H1 (cell line): ENCODE measurements around the gene EFNA3. TPM values are rescaled to one million over a fixed set of nuclear protein-coding genes. Genes with fewer than 3 reads are reported as not detected.

Source experiments
- CTCF ChIA-PET: fragments of 300-600 bp; sonication (Branson Sonifier 250); formaldehyde crosslinking; loops from one replicate; lab custom pipeline; 2021; ENCODE audit not compliant: partially characterized antibody; lab: Charles Lee
- POLR2A ChIA-PET: fragments of 300-600 bp; sonication (Branson Sonifier 250); formaldehyde crosslinking; loops from one replicate; lab custom pipeline; 2021; ENCODE audit warnings: inconsistent platforms; ENCODE audit not compliant: partially characterized antibody; lab: Charles Lee
- DNase-seq, 2 experiments: peaks; one replicate each; pipeline versions ENCODE4 v3.0.0 to v3.0.0-alpha.2; 2010 to 2022; ENCODE audit warnings: low spot score in 2 of 2, low read depth in 1 of 2, mixed read lengths in 1 of 2
- FAIRE-seq: peaks from 2 replicates; lab custom pipeline; 2011; peaks lifted over from hg19 to GRCh38; lab: Jason Lieb, UNC
- H2AFZ ChIP-seq: 2 replicates; pipeline ENCODE4 v1.8.1; 2012; ENCODE audit warnings: low read length, inconsistent platforms
- H2AK5ac ChIP-seq: 2 replicates; pipeline ENCODE4 v1.6.1; 2013; ENCODE audit warnings: low read depth, low read length
- H2BK120ac ChIP-seq: replicated peaks from 2 replicates; pipeline ENCODE3; 2013; ENCODE audit warnings: low read depth, low read length, inconsistent platforms
- H2BK12ac ChIP-seq: 2 replicates; pipeline ENCODE4 v1.6.1; 2013; ENCODE audit warnings: low read depth, low read length
- H2BK15ac ChIP-seq: 2 replicates; pipeline ENCODE4 v1.6.1; 2013; ENCODE audit warnings: low read length
- H2BK20ac ChIP-seq: 2 replicates; pipeline ENCODE4 v1.6.1; 2013; ENCODE audit warnings: low read length
- H2BK5ac ChIP-seq: 2 replicates; pipeline ENCODE4 v1.6.1; 2013; ENCODE audit warnings: low read depth, low read length
- H3K14ac ChIP-seq: 2 replicates; pipeline ENCODE4 v1.6.1; 2013; ENCODE audit warnings: inconsistent platforms; ENCODE audit not compliant: insufficient read length
- H3K18ac ChIP-seq: 2 replicates; pipeline ENCODE4 v1.6.1; 2013; ENCODE audit warnings: low read length; ENCODE audit errors: extremely low read depth
- H3K23ac ChIP-seq: 2 replicates; pipeline ENCODE4 v1.6.1; 2013; ENCODE audit warnings: inconsistent platforms; ENCODE audit not compliant: insufficient read length
- H3K23me2 ChIP-seq: 2 replicates; pipeline ENCODE4 v1.6.1; 2013; ENCODE audit warnings: low read depth, low read length
- H3K27ac ChIP-seq: 2 replicates; pipeline ENCODE4 v1.6.1; 2011; ENCODE audit warnings: low read depth, low read length, inconsistent platforms
- H3K27me3 ChIP-seq, 4 experiments: replicated peaks in 1 of 4; 1 replicate in 1 of 4; 2 replicates in 3 of 4; pipeline versions ENCODE4 v1.6.1 to v1.8.1; 2011 to 2013; ENCODE audit warnings: low read length in 3 of 4, mild to moderate bottlenecking in 3 of 4, inconsistent platforms in 2 of 4, mixed read lengths in 2 of 4, moderate library complexity in 1 of 4; ENCODE audit not compliant: control insufficient read depth in 3 of 4, insufficient read depth in 3 of 4; ENCODE audit errors: extremely low read depth in 1 of 4
- H3K36me3 ChIP-seq, 4 experiments: 2 replicates each; pipeline versions ENCODE4 v1.6.1 to v1.8.1; 2011 to 2013; ENCODE audit warnings: mild to moderate bottlenecking in 4 of 4, low read length in 3 of 4, moderate library complexity in 2 of 4, control low read depth in 1 of 4, inconsistent platforms in 1 of 4; ENCODE audit not compliant: insufficient read depth in 4 of 4, control insufficient read depth in 2 of 4
- H3K4ac ChIP-seq: replicated peaks from 2 replicates; pipeline ENCODE3; 2013; ENCODE audit warnings: low read length, low read depth, mixed read lengths, inconsistent platforms; ENCODE audit not compliant: insufficient read length
- H3K4me1 ChIP-seq, 4 experiments: replicated peaks in 1 of 4; 1 replicate in 1 of 4; 2 replicates in 3 of 4; pipeline versions ENCODE4 v1.6.1 to v1.8.1; 2011 to 2013; ENCODE audit warnings: low read length in 3 of 4, inconsistent platforms in 2 of 4, mixed read lengths in 1 of 4; ENCODE audit not compliant: insufficient read depth in 4 of 4, control insufficient read depth in 3 of 4
- H3K4me2 ChIP-seq, 2 experiments: 2 replicates each; pipeline versions ENCODE4 v1.6.1 to v1.8.1; 2011 to 2013; ENCODE audit warnings: low read depth in 2 of 2, low read length in 2 of 2, control low read depth in 1 of 2, inconsistent platforms in 1 of 2, mild to moderate bottlenecking in 1 of 2; ENCODE audit not compliant: insufficient read depth in 1 of 2
- H3K4me3 ChIP-seq, 4 experiments: fragments of 200-600, 300-600 bp in 1 of 4; sonication (generic), shearing (Covaris generic), sonication (Bioruptor Twin) in 1 of 4; 2 replicates each; pipeline versions ENCODE4 v1.5.1 to v1.8.1; 2011 to 2016; ENCODE audit warnings: low read length in 4 of 4, low read depth in 3 of 4, control low read depth in 2 of 4, inconsistent platforms in 2 of 4, mild to moderate bottlenecking in 2 of 4, mixed read lengths in 1 of 4, moderate library complexity in 1 of 4; ENCODE audit not compliant: insufficient read depth in 2 of 4; ENCODE audit errors: extremely low read depth in 1 of 4
- H3K56ac ChIP-seq: replicated peaks from 2 replicates; pipeline ENCODE3; 2013; ENCODE audit warnings: low read depth, mild to moderate bottlenecking, mixed read lengths, low read length, inconsistent platforms; ENCODE audit not compliant: insufficient read length
- H3K79me1 ChIP-seq: 2 replicates; pipeline ENCODE4 v1.6.1; 2013; ENCODE audit warnings: low read depth, low read length, control low read depth
- H3K79me2 ChIP-seq, 2 experiments: 2 replicates each; pipeline versions ENCODE4 v1.6.1 to v1.8.1; 2012 to 2013; ENCODE audit warnings: low read length in 2 of 2, mild to moderate bottlenecking in 2 of 2, inconsistent platforms in 1 of 2; ENCODE audit not compliant: insufficient read depth in 2 of 2, control insufficient read depth in 1 of 2
- H3K9ac ChIP-seq, 4 experiments: replicated peaks in 1 of 4; 1 replicate in 1 of 4; 2 replicates in 3 of 4; pipeline versions ENCODE4 v1.6.1 to v1.8.1; 2011 to 2013; ENCODE audit warnings: low read depth in 3 of 4, low read length in 3 of 4, control low read depth in 2 of 4, mild to moderate bottlenecking in 2 of 4, moderate library complexity in 2 of 4, inconsistent platforms in 1 of 4; ENCODE audit errors: extremely low read depth in 1 of 4
- H3K9me3 ChIP-seq, 2 experiments: 2 replicates each; pipeline versions ENCODE4 v1.6.1 to v1.8.1; 2012 to 2013; ENCODE audit warnings: mild to moderate bottlenecking in 2 of 2, moderate library complexity in 2 of 2, control low read depth in 1 of 2, inconsistent platforms in 1 of 2, low read depth in 1 of 2, low read length in 1 of 2, mixed read lengths in 1 of 2; ENCODE audit not compliant: insufficient read depth in 2 of 2
- H4K20me1 ChIP-seq, 2 experiments: replicated peaks in 1 of 2; 2 replicates each; pipeline versions ENCODE3 to v1.8.1; 2011 to 2013; ENCODE audit warnings: inconsistent platforms in 2 of 2, low read length in 2 of 2, mild to moderate bottlenecking in 1 of 2; ENCODE audit not compliant: insufficient read depth in 2 of 2, control insufficient read depth in 1 of 2
- H4K5ac ChIP-seq: 2 replicates; pipeline ENCODE4 v1.6.1; 2013; ENCODE audit warnings: low read length, low read depth, mixed read lengths, inconsistent platforms; ENCODE audit not compliant: insufficient read length
- H4K8ac ChIP-seq: 2 replicates; pipeline ENCODE4 v1.8.0; 2013; ENCODE audit warnings: mild to moderate bottlenecking, moderate library complexity, low read length, inconsistent platforms; ENCODE audit not compliant: insufficient read depth; ENCODE audit errors: extremely low read depth
- H4K91ac ChIP-seq: replicated peaks from 2 replicates; pipeline ENCODE3; 2013; ENCODE audit warnings: low read length, mixed read lengths, inconsistent platforms; ENCODE audit not compliant: insufficient read length
- BCL11A ChIP-seq, 2 experiments: IDR thresholded peaks; one replicate each; pipeline ENCODE4 v1.6.1; 2011; ENCODE audit warnings: low read depth in 2 of 2, low read length in 2 of 2, mild to moderate bottlenecking in 2 of 2
- CBX8 ChIP-seq: fragments of 300-800, 300-1000 bp; sonication (generic); IDR thresholded peaks from 2 replicates; pipeline ENCODE4 v1.7.1; 2016; ENCODE audit warnings: low read depth, low read length, borderline replicate concordance
- HDAC6 ChIP-seq: IDR thresholded peaks from one replicate; pipeline ENCODE4 v1.7.1; 2012; ENCODE audit warnings: low read depth, mild to moderate bottlenecking, inconsistent platforms, low read length, moderate library complexity
- SIN3A ChIP-seq, 2 experiments: IDR thresholded peaks in 1 of 2; conservative IDR thresholded peaks in 1 of 2; 2 replicates each; pipeline ENCODE4 v1.6.1; 2011 to 2012; ENCODE audit warnings: low read length in 2 of 2, improper control_type of control experiment in 1 of 2, low read depth in 1 of 2, mild to moderate bottlenecking in 1 of 2
- TAF1 ChIP-seq: IDR thresholded peaks from 2 replicates; pipeline ENCODE4 v1.6.1; 2011; ENCODE audit warnings: mild to moderate bottlenecking, low read depth, low read length
- TCF12 ChIP-seq: IDR thresholded peaks from 2 replicates; pipeline ENCODE4 v1.6.1; 2011; ENCODE audit warnings: low read depth, mild to moderate bottlenecking, low read length
- WGBS, 2 experiments: shearing (Covaris generic) in 1 of 2; methylation state at CpG; one replicate each; pipeline versions ENCODE4 v1.1.6 to v1.1.7; 2013 to 2015; ENCODE audit warnings: low lambda C conversion rate in 2 of 2, mixed read lengths in 2 of 2, inconsistent platforms in 1 of 2, low coverage in 1 of 2, missing lambda C conversion rate in 1 of 2; ENCODE audit not compliant: insufficient replicate concordance in 2 of 2, insufficient coverage in 1 of 2, insufficient read length in 1 of 2; ENCODE audit errors: extremely low coverage in 1 of 2, missing lambda C conversion rate in 1 of 2; 5-methylcytosine and 5-hydroxymethylcytosine counted together
- polyA plus RNA-seq, 7 experiments: library from polyadenylated mRNA; depleted of rRNA in 3 of 7; stranded (reverse) in 5 of 7; unstranded in 2 of 7; fragments of >200 nt in 5 of 7; fragments of 200-250 nt in 2 of 7; gene quantifications; 1 replicate in 5 of 7; 2 replicates in 1 of 7; 4 replicates in 1 of 7; pipeline versions ENCODE4 v1.2.1 to v1.2.3, GENCODE V29; 2011 to 2013; ENCODE audit warnings: missing spikeins in 2 of 7, mixed read lengths in 2 of 7
- total RNA-seq: library from RNA; stranded (reverse); fragmentation: NEBNext Ultra II Directional; extraction: Animal tissue kit (Norgen Biotek cat#: 25700); gene quantifications from 2 replicates; pipeline ENCODE4 v1.2.1, GENCODE V29; 2021
- TF ChIP-seq, protein P1 (sequence below), 3 experiments: IDR thresholded peaks; 1 replicate in 2 of 3; 2 replicates in 1 of 3; pipeline versions ENCODE4 v1.5.1 to v1.6.1; 2011; ENCODE audit warnings: low read length in 3 of 3, mild to moderate bottlenecking in 3 of 3, inconsistent platforms in 2 of 3, low read depth in 1 of 3, moderate library complexity in 1 of 3; ENCODE audit not compliant: insufficient read depth in 1 of 3; ENCODE audit errors: control extremely low read depth in 1 of 3

Gene EFNA3
- total and polyA plus RNA-seq, 2 of the 8 experiments (the other 6 are each of a cell fraction or from before 2014, with no cell fraction given) = 10.8 to 13.8 TPM

DNA sequence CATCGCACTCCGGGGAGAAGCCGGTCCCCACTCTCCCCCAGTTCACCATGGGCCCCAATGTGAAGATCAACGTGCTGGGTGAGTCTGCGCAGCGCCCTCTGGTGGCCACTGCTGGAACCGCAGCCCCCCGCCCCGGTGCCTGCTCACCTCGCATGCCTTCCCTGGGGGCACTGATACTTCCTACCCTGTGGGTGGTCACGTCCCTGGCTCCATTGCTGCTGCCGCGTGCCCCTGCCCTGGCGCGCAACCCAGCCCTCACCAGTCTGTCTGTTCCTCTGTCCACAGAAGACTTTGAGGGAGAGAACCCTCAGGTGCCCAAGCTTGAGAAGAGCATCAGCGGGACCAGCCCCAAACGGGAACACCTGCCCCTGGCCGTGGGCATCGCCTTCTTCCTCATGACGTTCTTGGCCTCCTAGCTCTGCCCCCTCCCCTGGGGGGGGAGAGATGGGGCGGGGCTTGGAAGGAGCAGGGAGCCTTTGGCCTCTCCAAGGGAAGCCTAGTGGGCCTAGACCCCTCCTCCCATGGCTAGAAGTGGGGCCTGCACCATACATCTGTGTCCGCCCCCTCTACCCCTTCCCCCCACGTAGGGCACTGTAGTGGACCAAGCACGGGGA is 7.6 kb downstream of the EFNA3 start:
- H2BK12ac ChIP-seq = peak overlapping the region; percentile 55; the same call in 1 of the 2 replicates
- DNase-seq (peak in 1 of 2 experiments; percentile 98), FAIRE-seq (no peak)
- H3K4ac ChIP-seq = no peak overlapping the region
- no peaks in the 10 kb centered on the region for H3K79me2 ChIP-seq
- POLR2A ChIA-PET = interaction anchor here (0.8 to 2.3 kb wide), 6 partner anchors 15 to 119 kb away, joined by 3 to 13 read pairs (median 6); partner anchors contain the start of genes EFNA4, KRTCAP2 and SLC50A1
- no peak overlapping the region for H3K27ac ChIP-seq
- no peak overlapping the region for H2BK20ac ChIP-seq
- H4K5ac ChIP-seq = no peak overlapping the region
- H3K14ac ChIP-seq = no peak overlapping the region
- H4K91ac ChIP-seq = no peak overlapping the region
- no peak overlapping the region for H2BK120ac ChIP-seq
- peaks cover 5% of the 10 kb centered on the region; the same call in 1 of the 2 replicates for H3K23me2 ChIP-seq
- peaks cover 0 to 45% (median 24%) of the 10 kb centered on the region in 4 experiments; a peak in 6 of 7 replicates for H3K4me1 ChIP-seq
- H4K8ac ChIP-seq = 0 out of 2 replicates have a peak overlapping the region, but pooled peaks have one; percentile 75
- H3K56ac ChIP-seq = no peak overlapping the region
- peak overlapping the region; percentile 68; the same call in 1 of the 2 replicates for H3K18ac ChIP-seq
- peak overlapping the region; percentile 95 to 96 for H3K4me2 ChIP-seq
- no peaks in the 10 kb centered on the region for H3K79me1 ChIP-seq
- peak overlapping the region in 3 of 4 experiments; percentile 74 to 81 (median 80); a peak in 4 of 8 replicates for H3K4me3 ChIP-seq
- no peak overlapping the region; the same call in 1 of the 2 replicates for H2BK5ac ChIP-seq
- H3K27me3 ChIP-seq = peaks cover 28 to 34% (median 31%) of the 10 kb centered on the region in 4 experiments
- no peaks in the 10 kb centered on the region for H3K36me3 ChIP-seq
- no peak overlapping the region for H3K23ac ChIP-seq
- no peak overlapping the region for H2AFZ ChIP-seq
- no peak overlapping the region; the same call in 1 of the 2 replicates for H2BK15ac ChIP-seq
- peaks cover 0 to 11% of the 10 kb centered on the region in 2 experiments for H4K20me1 ChIP-seq
- no peaks in the 10 kb centered on the region for H3K9me3 ChIP-seq
- no peak overlapping the region for H2AK5ac ChIP-seq
- CTCF ChIA-PET = interaction anchor here (0.7 to 5.5 kb wide), 28 partner anchors 10 to 344 kb away, joined by 3 to 169 read pairs (median 6); partner anchors contain the start of genes ADAM15, EFNA1, EFNA4 and KRTCAP2
- H3K9ac ChIP-seq = no peak overlapping the region
- 25% methylated on average over 17 of the region's 24 CpGs; no CpG with 5 or more reads in 1 of the 2 experiments for WGBS, 2 experiments
- no peak for TF ChIP-seq HDAC6
- TF ChIP-seq CBX8 = no peak
- TF ChIP-seq, protein P1, sequence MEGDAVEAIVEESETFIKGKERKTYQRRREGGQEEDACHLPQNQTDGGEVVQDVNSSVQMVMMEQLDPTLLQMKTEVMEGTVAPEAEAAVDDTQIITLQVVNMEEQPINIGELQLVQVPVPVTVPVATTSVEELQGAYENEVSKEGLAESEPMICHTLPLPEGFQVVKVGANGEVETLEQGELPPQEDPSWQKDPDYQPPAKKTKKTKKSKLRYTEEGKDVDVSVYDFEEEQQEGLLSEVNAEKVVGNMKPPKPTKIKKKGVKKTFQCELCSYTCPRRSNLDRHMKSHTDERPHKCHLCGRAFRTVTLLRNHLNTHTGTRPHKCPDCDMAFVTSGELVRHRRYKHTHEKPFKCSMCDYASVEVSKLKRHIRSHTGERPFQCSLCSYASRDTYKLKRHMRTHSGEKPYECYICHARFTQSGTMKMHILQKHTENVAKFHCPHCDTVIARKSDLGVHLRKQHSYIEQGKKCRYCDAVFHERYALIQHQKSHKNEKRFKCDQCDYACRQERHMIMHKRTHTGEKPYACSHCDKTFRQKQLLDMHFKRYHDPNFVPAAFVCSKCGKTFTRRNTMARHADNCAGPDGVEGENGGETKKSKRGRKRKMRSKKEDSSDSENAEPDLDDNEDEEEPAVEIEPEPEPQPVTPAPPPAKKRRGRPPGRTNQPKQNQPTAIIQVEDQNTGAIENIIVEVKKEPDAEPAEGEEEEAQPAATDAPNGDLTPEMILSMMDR (IDR thresholded peaks at IDR 0.05; ENCODE audit: control extremely low read depth in 1 of 3, insufficient read depth in 1 of 3, low read depth in 1 of 3, low read length in 3 of 3) = peak in 2 of 3 experiments; percentile 80 to 98; a peak in 3 of 4 replicates
- 0 out of 2 replicates have a peak, but pooled peaks have one; percentile 27 for TF ChIP-seq TAF1
- TF ChIP-seq BCL11A (IDR thresholded peaks at IDR 0.05; ENCODE audit: low read depth in 2 of 2, low read length in 2 of 2) = no peak
- TF ChIP-seq TCF12 = no peak
- TF ChIP-seq SIN3A (conservative IDR thresholded peaks at IDR 0.05 in 1 of 2, IDR thresholded peaks at IDR 0.05 in 1 of 2; ENCODE audit: low read depth in 1 of 2, low read length in 2 of 2) = peak in 1 of 2 experiments; percentile 62; a peak in 1 of 4 replicates
